ENCODE results near the gene PEX3.

PEX3 gene

DNA sequence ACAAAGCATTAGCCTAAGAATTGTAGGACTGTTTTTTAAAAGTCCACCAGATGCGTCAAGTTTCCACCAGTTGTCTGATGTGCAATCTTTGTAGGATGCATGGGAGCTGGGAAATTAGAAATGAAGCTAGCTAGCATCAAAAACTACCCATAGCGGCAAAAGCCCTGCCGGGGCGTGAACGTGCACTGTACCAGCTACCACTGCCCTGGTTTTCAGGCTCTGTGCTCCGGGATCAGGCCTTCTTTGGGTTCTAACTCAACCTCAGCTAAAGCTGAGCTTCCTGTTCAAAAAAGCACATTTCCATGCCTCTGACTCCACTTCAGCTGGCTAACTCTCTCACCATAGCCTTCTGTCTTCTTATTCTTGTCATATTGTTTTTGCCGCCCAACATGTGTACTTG, 87.8 kb downstream of the PEX3 start:
- DNase-seq (ENCODE audit: low read depth in 3 of 3) = no peak

DNA sequence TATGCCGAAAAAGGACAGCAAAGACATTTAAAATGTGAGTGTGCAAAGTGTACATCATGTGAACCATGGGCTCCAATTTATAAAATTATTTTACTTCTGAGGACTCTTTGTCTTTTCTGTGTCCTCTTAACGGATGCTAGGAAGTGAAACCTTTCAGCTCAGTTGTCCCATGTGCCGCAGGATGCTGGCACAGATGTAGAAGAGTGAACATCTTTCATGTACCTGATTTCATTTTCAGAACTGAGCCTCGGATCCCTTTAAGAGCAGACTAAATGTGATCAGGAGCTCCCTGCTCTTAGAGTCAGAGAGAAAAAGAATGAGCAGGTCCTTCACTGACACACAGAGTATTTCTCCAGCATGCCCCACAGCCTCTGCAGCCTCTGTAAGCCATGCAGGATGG, 88.5 kb downstream of the PEX3 start:
- DNase-seq (ENCODE audit: low read depth in 3 of 3) = no peak

DNA sequence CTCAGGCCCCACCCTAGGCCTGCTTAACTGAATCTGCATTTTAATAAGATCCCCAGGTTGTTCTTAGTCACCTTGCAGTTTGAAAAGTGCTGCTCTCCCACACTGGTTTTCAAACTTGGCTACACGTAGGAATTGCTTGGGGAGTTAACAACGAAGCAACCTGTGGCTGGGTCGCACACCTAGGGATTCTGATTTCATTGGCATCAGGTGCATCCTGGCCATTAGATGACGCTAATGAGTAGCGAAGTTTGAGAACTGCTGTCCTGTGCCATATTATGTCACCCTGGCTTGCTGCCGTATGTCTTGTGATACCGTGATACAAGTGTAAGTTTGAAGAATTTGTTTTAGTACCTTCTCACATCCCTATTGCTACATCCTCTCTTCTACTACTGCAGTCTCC, 89.1 kb downstream of the PEX3 start:
- no peak for DNase-seq (ENCODE audit: low read depth in 3 of 3)

DNA sequence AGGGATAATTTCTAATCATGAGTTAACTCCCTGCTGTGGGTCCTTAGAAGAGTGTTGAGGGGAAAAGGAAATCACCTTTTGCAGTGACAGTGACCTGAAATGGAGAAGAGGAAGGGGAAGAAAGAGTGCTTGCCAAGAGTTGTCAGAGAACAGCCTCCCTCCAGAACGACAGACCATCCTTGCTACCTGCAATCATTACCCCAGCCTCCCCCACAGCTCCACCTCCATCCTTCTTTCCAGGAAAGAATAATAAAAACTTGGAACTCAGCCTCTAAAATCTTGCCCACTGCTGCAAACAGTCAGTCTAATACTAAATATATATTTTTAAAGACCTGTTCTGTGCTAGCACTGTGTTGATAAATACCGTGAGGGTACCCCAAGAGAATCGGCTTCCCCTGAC, 89.6 kb downstream of the PEX3 start:
- DNase-seq (ENCODE audit: low read depth in 3 of 3) = no peak

All from stimulated activated CD4-positive, alpha-beta T cell treated with anti-CD3 and anti-CD28 coated beads, TNF-alpha, amount 100 ng/mL, for 4 hours (primary cell).